ENCODE measurements around the gene ADAM11. TPM values are rescaled to one million over a fixed set of nuclear protein-coding genes. Genes with fewer than 3 reads are reported as not detected.
A peak's percentile ranks its signal among the peaks of the same experiment; 100 is the strongest.

ADAM11 gene
- total and polyA plus RNA-seq, 3 experiments from 2014 or later, result 0.35 to 0.71 TPM; not detected in 1

GRCh38 chr17:44768505-44769142, 9.8 kb downstream of the ADAM11 start:
- peaks cover 7 to 32% of the 10 kb centered on the region in 2 donors for H3K27me3 Mint-ChIP-seq
- Histone ChIP-seq H3K4me1 (ENCODE audit: insufficient read depth, low read length) (no peaks in the 10 kb centered on the region), H3K9me3 (ENCODE audit: low read length) (no peaks in the 10 kb centered on the region), H3K27ac (ENCODE audit: low read depth, low read length) (no peak overlapping the region), H3K4me3 (ENCODE audit: low read length) (no peak overlapping the region), H3K36me3 (ENCODE audit: insufficient read depth, low read length) (no peaks in the 10 kb centered on the region), H3K27me3 (ENCODE audit: insufficient read depth, low read length, poor library complexity, severe bottlenecking) (no peaks in the 10 kb centered on the region)
- DNase-seq, result no peak
- no peaks in the 10 kb centered on the region for H3K9me3 Mint-ChIP-seq
- peaks cover 0 to 3% (median 0%) of the 10 kb centered on the region in 3 donors for H3K4me1 Mint-ChIP-seq
- CTCF ChIA-PET, result interaction anchor here (1.1 kb wide), 1 partner anchor 96 kb away, joined by 3 read pairs; no protein-coding TSS in a partner anchor
- H3K4me3 Mint-ChIP-seq, result no peak overlapping the region
- H3K27ac Mint-ChIP-seq, result no peak overlapping the region
- POLR2A ChIA-PET, result no interaction called here
- no peaks in the 10 kb centered on the region for H3K36me3 Mint-ChIP-seq

- Histone ChIP-seq H3K36me3 (ENCODE audit: insufficient read depth, low read length) (no peaks in the 10 kb centered on the region), H3K27me3 (ENCODE audit: insufficient read depth, low read length, poor library complexity, severe bottlenecking) (no peaks in the 10 kb centered on the region), H3K4me3 (ENCODE audit: low read length) (no peak overlapping the region), H3K4me1 (ENCODE audit: insufficient read depth, low read length) (no peaks in the 10 kb centered on the region), H3K27ac (ENCODE audit: low read depth, low read length) (no peak overlapping the region), H3K9me3 (ENCODE audit: low read length) (no peaks in the 10 kb centered on the region)
- no peak overlapping the region for H3K4me3 Mint-ChIP-seq
- H3K9me3 Mint-ChIP-seq, result no peaks in the 10 kb centered on the region
- H3K27ac Mint-ChIP-seq, result no peak overlapping the region
- H3K4me1 Mint-ChIP-seq, result peaks cover 0 to 3% (median 0%) of the 10 kb centered on the region in 3 donors
- DNase-seq, result no peak
- CTCF ChIA-PET, result interaction anchor here (1.1 kb wide), 1 partner anchor 96 kb away, joined by 3 read pairs; no protein-coding TSS in a partner anchor
- H3K36me3 Mint-ChIP-seq, result no peaks in the 10 kb centered on the region
- peaks cover 7 to 30% of the 10 kb centered on the region in 2 donors for H3K27me3 Mint-ChIP-seq
- POLR2A ChIA-PET, result interaction anchor here (0.6 kb wide), 1 partner anchor 51 kb away, joined by 3 read pairs; no protein-coding TSS in a partner anchor
These were observed 10.4 kb downstream of the ADAM11 start for GRCh38 chr17:44769230-44769629.

- H3K36me3 Mint-ChIP-seq, result no peaks in the 10 kb centered on the region
- H3K27ac Mint-ChIP-seq, result no peak overlapping the region
- POLR2A ChIA-PET, result interaction anchor here (0.6 kb wide), 1 partner anchor 51 kb away, joined by 3 read pairs; no protein-coding TSS in a partner anchor
- H3K4me3 Mint-ChIP-seq, result no peak overlapping the region
- H3K36me3 ChIP-seq (ENCODE audit: insufficient read depth, low read length), result no peaks in the 10 kb centered on the region
- H3K4me1 ChIP-seq (ENCODE audit: insufficient read depth, low read length), result no peaks in the 10 kb centered on the region
- no peak overlapping the region for H3K4me3 ChIP-seq (ENCODE audit: low read length)
- no peaks in the 10 kb centered on the region for H3K9me3 Mint-ChIP-seq
- no peaks in the 10 kb centered on the region for H3K27me3 ChIP-seq (ENCODE audit: insufficient read depth, low read length, poor library complexity, severe bottlenecking)
- DNase-seq, result no peak
- no peaks in the 10 kb centered on the region for H3K9me3 ChIP-seq (ENCODE audit: low read length)
- H3K27me3 Mint-ChIP-seq, result peaks cover 4 to 30% of the 10 kb centered on the region in 2 donors
- H3K27ac ChIP-seq (ENCODE audit: low read depth, low read length), result no peak overlapping the region
- CTCF ChIA-PET, result no interaction called here
- peaks cover 0 to 3% (median 2%) of the 10 kb centered on the region in 3 donors for H3K4me1 Mint-ChIP-seq
These were observed 10.9 kb downstream of the ADAM11 start for GRCh38 chr17:44769647-44770084.

- no peak for DNase-seq
- Mint-ChIP-seq H3K9me3 (no peaks in the 10 kb centered on the region), H3K4me3 (no peak overlapping the region), H3K27me3 (peaks cover 4 to 28% of the 10 kb centered on the region in 2 donors), H3K36me3 (no peaks in the 10 kb centered on the region), H3K27ac (no peak overlapping the region), H3K4me1 (peaks cover 0 to 4% (median 4%) of the 10 kb centered on the region in 3 donors)
- Histone ChIP-seq H3K27me3 (ENCODE audit: insufficient read depth, low read length, poor library complexity, severe bottlenecking) (no peaks in the 10 kb centered on the region), H3K27ac (ENCODE audit: low read depth, low read length) (no peak overlapping the region), H3K4me1 (ENCODE audit: insufficient read depth, low read length) (no peaks in the 10 kb centered on the region), H3K36me3 (ENCODE audit: insufficient read depth, low read length) (no peaks in the 10 kb centered on the region), H3K9me3 (ENCODE audit: low read length) (no peaks in the 10 kb centered on the region), H3K4me3 (ENCODE audit: low read length) (no peak overlapping the region)
- CTCF ChIA-PET, result interaction anchor here (1.3 to 1.7 kb wide), 2 partner anchors 9 to 11 kb away, joined by 3 to 5 read pairs; no protein-coding TSS in a partner anchor
- POLR2A ChIA-PET, result no interaction called here
These were observed 11.6 kb downstream of the ADAM11 start for GRCh38 chr17:44770166-44770925.

- no peaks in the 10 kb centered on the region for H3K36me3 Mint-ChIP-seq
- POLR2A ChIA-PET, result interaction anchor here (0.6 kb wide), 2 partner anchors 17 to 273 kb away, joined by 4 to 8 read pairs; no protein-coding TSS in a partner anchor
- no peak overlapping the region for H3K4me3 Mint-ChIP-seq
- no peaks in the 10 kb centered on the region for H3K36me3 ChIP-seq (ENCODE audit: insufficient read depth, low read length)
- no peaks in the 10 kb centered on the region for H3K27me3 ChIP-seq (ENCODE audit: insufficient read depth, low read length, poor library complexity, severe bottlenecking)
- peak overlapping the region in 1 of 8 donors; percentile 33 for H3K27ac Mint-ChIP-seq
- H3K27me3 Mint-ChIP-seq, result peaks cover 2 to 15% of the 10 kb centered on the region in 2 donors
- H3K9me3 Mint-ChIP-seq, result no peaks in the 10 kb centered on the region
- H3K4me1 Mint-ChIP-seq, result peaks cover 0 to 14% (median 7%) of the 10 kb centered on the region in 3 donors
- H3K4me1 ChIP-seq (ENCODE audit: insufficient read depth, low read length), result peaks cover 7% of the 10 kb centered on the region
- CTCF ChIA-PET, result interaction anchor here (1.1 to 9.4 kb wide), 3 partner anchors 78 to 104 kb away, joined by 3 to 141 read pairs (median 3); no protein-coding TSS in a partner anchor
- DNase-seq, result no peak
- H3K9me3 ChIP-seq (ENCODE audit: low read length), result no peaks in the 10 kb centered on the region
- H3K27ac ChIP-seq (ENCODE audit: low read depth, low read length), result no peak overlapping the region
- no peak overlapping the region for H3K4me3 ChIP-seq (ENCODE audit: low read length)
These were observed 13.7 kb downstream of the ADAM11 start for GRCh38 chr17:44772308-44773045.

GRCh38 chr17:44773140-44773539, 14.4 kb downstream of the ADAM11 start:
- Mint-ChIP-seq H3K27me3 (peaks cover 2 to 10% of the 10 kb centered on the region in 2 donors), H3K27ac (peak overlapping the region in 1 of 8 donors; percentile 24), H3K4me3 (peak overlapping the region in 2 of 7 donors; percentile 17 to 21), H3K9me3 (no peaks in the 10 kb centered on the region), H3K4me1 (peaks cover 0 to 14% (median 7%) of the 10 kb centered on the region in 3 donors), H3K36me3 (no peaks in the 10 kb centered on the region)
- Histone ChIP-seq H3K9me3 (ENCODE audit: low read length) (no peaks in the 10 kb centered on the region), H3K4me3 (ENCODE audit: low read length) (no peak overlapping the region), H3K36me3 (ENCODE audit: insufficient read depth, low read length) (no peaks in the 10 kb centered on the region), H3K4me1 (ENCODE audit: insufficient read depth, low read length) (peaks cover 7% of the 10 kb centered on the region), H3K27ac (ENCODE audit: low read depth, low read length) (no peak overlapping the region), H3K27me3 (ENCODE audit: insufficient read depth, low read length, poor library complexity, severe bottlenecking) (no peaks in the 10 kb centered on the region)
- CTCF ChIA-PET, result interaction anchor here (9.4 kb wide), 1 partner anchor 92 kb away, joined by 141 read pairs; no protein-coding TSS in a partner anchor
- POLR2A ChIA-PET, result no interaction called here
- no peak for DNase-seq

GRCh38 chr17:44774271-44775135, 15.7 kb downstream of the ADAM11 start:
- Histone ChIP-seq H3K27me3 (ENCODE audit: insufficient read depth, low read length, poor library complexity, severe bottlenecking) (no peaks in the 10 kb centered on the region), H3K9me3 (ENCODE audit: low read length) (no peaks in the 10 kb centered on the region), H3K36me3 (ENCODE audit: insufficient read depth, low read length) (no peaks in the 10 kb centered on the region), H3K27ac (ENCODE audit: low read depth, low read length) (no peak overlapping the region), H3K4me3 (ENCODE audit: low read length) (peak overlapping the region; percentile 81), H3K4me1 (ENCODE audit: insufficient read depth, low read length) (peaks cover 16% of the 10 kb centered on the region)
- ChIA-PET CTCF (interaction anchor here (0.7 to 9.4 kb wide), 16 partner anchors 9 to 250 kb away, joined by 3 to 141 read pairs (median 5); no protein-coding TSS in a partner anchor), POLR2A (interaction anchor here (1.4 kb wide), 1 partner anchor 11 kb away, joined by 4 read pairs; no protein-coding TSS in a partner anchor)
- Mint-ChIP-seq H3K36me3 (no peaks in the 10 kb centered on the region), H3K27ac (peak overlapping the region in 4 of 8 donors; percentile 13 to 88 (median 44)), H3K27me3 (peaks cover 0 to 3% of the 10 kb centered on the region in 2 donors), H3K4me1 (peaks cover 5 to 17% (median 7%) of the 10 kb centered on the region in 3 donors), H3K4me3 (peak overlapping the region; percentile 87 to 94 (median 89)), H3K9me3 (no peaks in the 10 kb centered on the region)
- DNase-seq, result peak; percentile 74 to 89 (median 83)
